Measurements from ENCODE around the gene ARID1B.

ARID1B gene

GRCh38 chr6:157200611-157201010, 423.4 kb downstream of the ARID1B start:
- no peak for DNase-seq (ENCODE audit: low read depth)
- no peak overlapping the region for H3K4me3 ChIP-seq (ENCODE audit: low read depth, low read length)
- TF ChIP-seq, protein P1, sequence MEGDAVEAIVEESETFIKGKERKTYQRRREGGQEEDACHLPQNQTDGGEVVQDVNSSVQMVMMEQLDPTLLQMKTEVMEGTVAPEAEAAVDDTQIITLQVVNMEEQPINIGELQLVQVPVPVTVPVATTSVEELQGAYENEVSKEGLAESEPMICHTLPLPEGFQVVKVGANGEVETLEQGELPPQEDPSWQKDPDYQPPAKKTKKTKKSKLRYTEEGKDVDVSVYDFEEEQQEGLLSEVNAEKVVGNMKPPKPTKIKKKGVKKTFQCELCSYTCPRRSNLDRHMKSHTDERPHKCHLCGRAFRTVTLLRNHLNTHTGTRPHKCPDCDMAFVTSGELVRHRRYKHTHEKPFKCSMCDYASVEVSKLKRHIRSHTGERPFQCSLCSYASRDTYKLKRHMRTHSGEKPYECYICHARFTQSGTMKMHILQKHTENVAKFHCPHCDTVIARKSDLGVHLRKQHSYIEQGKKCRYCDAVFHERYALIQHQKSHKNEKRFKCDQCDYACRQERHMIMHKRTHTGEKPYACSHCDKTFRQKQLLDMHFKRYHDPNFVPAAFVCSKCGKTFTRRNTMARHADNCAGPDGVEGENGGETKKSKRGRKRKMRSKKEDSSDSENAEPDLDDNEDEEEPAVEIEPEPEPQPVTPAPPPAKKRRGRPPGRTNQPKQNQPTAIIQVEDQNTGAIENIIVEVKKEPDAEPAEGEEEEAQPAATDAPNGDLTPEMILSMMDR (conservative IDR thresholded peaks at IDR 0.05; ENCODE audit: low read depth, low read length) = no peak

DNA sequence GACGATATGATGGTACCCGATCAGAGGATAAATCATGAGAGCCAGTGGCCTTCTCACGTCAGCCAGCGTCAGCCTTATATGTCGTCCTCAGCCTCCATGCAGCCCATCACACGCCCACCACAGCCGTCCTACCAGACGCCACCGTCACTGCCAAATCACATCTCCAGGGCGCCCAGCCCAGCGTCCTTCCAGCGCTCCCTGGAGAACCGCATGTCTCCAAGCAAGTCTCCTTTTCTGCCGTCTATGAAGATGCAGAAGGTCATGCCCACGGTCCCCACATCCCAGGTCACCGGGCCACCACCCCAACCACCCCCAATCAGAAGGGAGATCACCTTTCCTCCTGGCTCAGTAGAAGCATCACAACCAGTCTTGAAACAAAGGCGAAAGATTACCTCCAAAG, 423.9 kb downstream of the ARID1B start:
- no peak for DNase-seq (ENCODE audit: low read depth)

DNA sequence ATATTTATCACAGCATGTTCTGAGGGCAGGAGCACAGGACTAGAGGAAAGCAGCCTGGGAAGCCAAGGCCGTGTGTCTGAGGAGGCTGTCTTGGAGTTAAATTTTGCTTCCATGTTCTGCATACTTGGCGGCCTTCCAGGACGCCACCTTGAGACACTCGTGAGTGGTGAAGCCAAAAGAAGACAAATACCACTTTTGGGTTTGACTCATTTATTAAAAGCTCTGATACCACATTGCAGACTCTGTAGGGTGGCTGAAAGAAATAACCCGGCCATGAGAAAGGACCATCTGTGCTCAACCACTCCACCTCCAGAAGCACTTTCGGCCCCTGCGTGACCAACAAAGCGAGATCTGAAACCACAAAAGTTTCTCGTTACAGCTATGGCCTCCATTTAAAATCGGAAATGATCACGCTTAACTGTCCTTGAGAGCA, 426.1 kb downstream of the ARID1B start:
- H3K4me3 ChIP-seq (ENCODE audit: low read depth, low read length) = no peak overlapping the region
- DNase-seq (ENCODE audit: low read depth) = no peak
- TF ChIP-seq, protein P1 (conservative IDR thresholded peaks at IDR 0.05; ENCODE audit: low read depth, low read length) = no peak

More for the DNA sequence above, 423.9 kb downstream of the ARID1B start:
- H3K4me3 ChIP-seq (ENCODE audit: low read depth, low read length) = no peak overlapping the region
- TF ChIP-seq, protein P1 (conservative IDR thresholded peaks at IDR 0.05; ENCODE audit: low read depth, low read length) = no peak

- TF ChIP-seq, protein P1 (conservative IDR thresholded peaks at IDR 0.05; ENCODE audit: low read depth, low read length) = no peak
- no peak overlapping the region for H3K4me3 ChIP-seq (ENCODE audit: low read depth, low read length)
- DNase-seq (ENCODE audit: low read depth) = no peak
Observed at GRCh38 chr6:157203764-157204163, 426.6 kb downstream of the ARID1B start.

- DNase-seq (ENCODE audit: low read depth) = no peak
- no peak overlapping the region for H3K4me3 ChIP-seq (ENCODE audit: low read depth, low read length)
- TF ChIP-seq, protein P1 (conservative IDR thresholded peaks at IDR 0.05; ENCODE audit: low read depth, low read length) = no peak
Observed at GRCh38 chr6:157205473-157206358, 428.5 kb downstream of the ARID1B start.

GRCh38 chr6:157206359-157206815, 429.2 kb downstream of the ARID1B start:
- TF ChIP-seq, protein P1 (conservative IDR thresholded peaks at IDR 0.05; ENCODE audit: low read depth, low read length) = no peak
- no peak overlapping the region for H3K4me3 ChIP-seq (ENCODE audit: low read depth, low read length)

More at GRCh38 chr6:157206359-157206815, 429.2 kb downstream of the ARID1B start:
- DNase-seq (ENCODE audit: low read depth) = no peak

All from choroid plexus epithelial cell (primary cell).